Chondrocyte (in vitro differentiated cells): Measurements from ENCODE around the gene KRTAP20-4. TPM values are rescaled to one million over a fixed set of nuclear protein-coding genes. Genes with fewer than 3 reads are reported as not detected.

Experiments
- DNase-seq: peaks from one replicate; pipeline ENCODE4 v3.0.0; 2021; ENCODE audit warnings: mixed read lengths, low spot score
- H3K27ac Mint-ChIP-seq: one replicate; pipeline ENCODE4 v1.8.0; 2021; ENCODE audit warnings: mild to moderate bottlenecking, moderate library complexity, mixed read lengths; ENCODE audit not compliant: unreplicated experiment
- H3K27me3 Mint-ChIP-seq: 2 replicates; pipeline ENCODE4 v1.8.0; 2021; ENCODE audit warnings: low read depth, mixed read lengths
- H3K36me3 Mint-ChIP-seq: 2 replicates; pipeline ENCODE4 v1.8.0; 2021; ENCODE audit warnings: low read depth, mixed read lengths
- H3K4me1 Mint-ChIP-seq: 2 replicates; pipeline ENCODE4 v1.8.0; 2021; ENCODE audit warnings: low read depth, mild to moderate bottlenecking, mixed read lengths
- H3K4me3 Mint-ChIP-seq: one replicate; pipeline ENCODE4 v1.8.0; 2021; ENCODE audit warnings: mild to moderate bottlenecking, moderate library complexity, mixed read lengths; ENCODE audit not compliant: unreplicated experiment
- H3K9me3 Mint-ChIP-seq: 2 replicates; pipeline ENCODE4 v1.8.0; 2021; ENCODE audit warnings: low read depth, mixed read lengths
- CTCF ChIP-seq: fragments of 200-600 bp; sonication (generic); IDR thresholded peaks from 2 replicates; pipeline ENCODE4 v1.5.0; 2021; ENCODE audit warnings: antibody characterized with exemption, mild to moderate bottlenecking, moderate library complexity
- long read RNA-seq: library from polyadenylated mRNA; stranded (forward); transcript quantifications from one replicate; pipeline ENCODE4 v2.0.0, GENCODE V29; 2021
- total RNA-seq: library from RNA; stranded (reverse); gene quantifications from 3 replicates; pipeline ENCODE4 v1.2.1, GENCODE V29; 2021

The KRTAP20-4 gene
- not detected in 3 replicates for total RNA-seq
- long read RNA-seq, result 0 reads

GRCh38 chr21:30620522-30620921 lies at the start of gene KRTAP20-4:
Gene KRTAP20-4 (plus strand): TSS chr21:30620627.
- Mint-ChIP-seq H3K4me1 (no peaks in the 10 kb centered on the region), H3K36me3 (no peaks in the 10 kb centered on the region), H3K27me3 (no peaks in the 10 kb centered on the region), H3K9me3 (peaks cover 16% of the 10 kb centered on the region), H3K4me3 (no peak within 1 kb of the TSS), H3K27ac (no peak within 1 kb of the TSS)
- TF ChIP-seq CTCF, result no peak
- DNase-seq, result no peak

- Mint-ChIP-seq H3K27ac (no peak overlapping the region), H3K9me3 (peaks cover 6% of the 10 kb centered on the region), H3K4me1 (no peaks in the 10 kb centered on the region), H3K36me3 (no peaks in the 10 kb centered on the region), H3K27me3 (no peaks in the 10 kb centered on the region), H3K4me3 (no peak overlapping the region)
- DNase-seq, result no peak
- TF ChIP-seq CTCF, result no peak
These were observed 42.7 kb upstream of the KRTAP20-4 start for GRCh38 chr21:30577766-30578165.

GRCh38 chr21:30579346-30579745 lies 41.1 kb upstream of the KRTAP20-4 start:
- no peak for TF ChIP-seq CTCF
- Mint-ChIP-seq H3K4me1 (no peaks in the 10 kb centered on the region), H3K4me3 (no peak overlapping the region), H3K36me3 (no peaks in the 10 kb centered on the region), H3K27ac (no peak overlapping the region), H3K27me3 (no peaks in the 10 kb centered on the region), H3K9me3 (peaks cover 9% of the 10 kb centered on the region)
- no peak for DNase-seq

GRCh38 chr21:30580132-30580531 lies 40.3 kb upstream of the KRTAP20-4 start:
- Mint-ChIP-seq H3K4me3 (no peak overlapping the region), H3K9me3 (peaks cover 17% of the 10 kb centered on the region), H3K36me3 (no peaks in the 10 kb centered on the region), H3K27me3 (no peaks in the 10 kb centered on the region), H3K4me1 (no peaks in the 10 kb centered on the region), H3K27ac (no peak overlapping the region)
- TF ChIP-seq CTCF, result no peak
- DNase-seq, result no peak

- Mint-ChIP-seq H3K4me1 (no peaks in the 10 kb centered on the region), H3K27me3 (no peaks in the 10 kb centered on the region), H3K9me3 (peaks cover 23% of the 10 kb centered on the region), H3K27ac (no peak overlapping the region), H3K36me3 (no peaks in the 10 kb centered on the region), H3K4me3 (no peak overlapping the region)
- no peak for TF ChIP-seq CTCF
- no peak for DNase-seq
These were observed 37.6 kb upstream of the KRTAP20-4 start for GRCh38 chr21:30582870-30583269.
